Peyer's patch (tissue), 4 donors: ENCODE measurements around the gene RALGPS2.

Experiments
- POLR2A ChIP-seq, 2 donors: fragments of 450-650 bp; IDR thresholded peaks; one replicate each; pipeline ENCODE4 v1.5.1; 2017; ENCODE audit warnings: antibody characterized with exemption in 2 of 2, mild to moderate bottlenecking in 2 of 2, moderate library complexity in 2 of 2
- TF ChIP-seq, protein P1 (sequence below), 6 experiments: fragments of 450-650 bp in 4 of 6; fragments of 200-600 bp in 2 of 6; sonication (generic) in 1 of 6; IDR thresholded peaks; one replicate each; pipeline ENCODE4 v1.5.1; 2017 to 2019; ENCODE audit warnings: antibody characterized with exemption in 6 of 6, mild to moderate bottlenecking in 3 of 6, moderate library complexity in 1 of 6

- TF ChIP-seq, protein P1, sequence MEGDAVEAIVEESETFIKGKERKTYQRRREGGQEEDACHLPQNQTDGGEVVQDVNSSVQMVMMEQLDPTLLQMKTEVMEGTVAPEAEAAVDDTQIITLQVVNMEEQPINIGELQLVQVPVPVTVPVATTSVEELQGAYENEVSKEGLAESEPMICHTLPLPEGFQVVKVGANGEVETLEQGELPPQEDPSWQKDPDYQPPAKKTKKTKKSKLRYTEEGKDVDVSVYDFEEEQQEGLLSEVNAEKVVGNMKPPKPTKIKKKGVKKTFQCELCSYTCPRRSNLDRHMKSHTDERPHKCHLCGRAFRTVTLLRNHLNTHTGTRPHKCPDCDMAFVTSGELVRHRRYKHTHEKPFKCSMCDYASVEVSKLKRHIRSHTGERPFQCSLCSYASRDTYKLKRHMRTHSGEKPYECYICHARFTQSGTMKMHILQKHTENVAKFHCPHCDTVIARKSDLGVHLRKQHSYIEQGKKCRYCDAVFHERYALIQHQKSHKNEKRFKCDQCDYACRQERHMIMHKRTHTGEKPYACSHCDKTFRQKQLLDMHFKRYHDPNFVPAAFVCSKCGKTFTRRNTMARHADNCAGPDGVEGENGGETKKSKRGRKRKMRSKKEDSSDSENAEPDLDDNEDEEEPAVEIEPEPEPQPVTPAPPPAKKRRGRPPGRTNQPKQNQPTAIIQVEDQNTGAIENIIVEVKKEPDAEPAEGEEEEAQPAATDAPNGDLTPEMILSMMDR (IDR thresholded peaks at IDR 0.05): no peak
- no peak for TF ChIP-seq POLR2A (IDR thresholded peaks at IDR 0.05)
Measured at GRCh38 chr1:178751046-178751445, 26.0 kb downstream of the RALGPS2 start.
